ENCODE results near the gene MAP4K2.

DNA sequence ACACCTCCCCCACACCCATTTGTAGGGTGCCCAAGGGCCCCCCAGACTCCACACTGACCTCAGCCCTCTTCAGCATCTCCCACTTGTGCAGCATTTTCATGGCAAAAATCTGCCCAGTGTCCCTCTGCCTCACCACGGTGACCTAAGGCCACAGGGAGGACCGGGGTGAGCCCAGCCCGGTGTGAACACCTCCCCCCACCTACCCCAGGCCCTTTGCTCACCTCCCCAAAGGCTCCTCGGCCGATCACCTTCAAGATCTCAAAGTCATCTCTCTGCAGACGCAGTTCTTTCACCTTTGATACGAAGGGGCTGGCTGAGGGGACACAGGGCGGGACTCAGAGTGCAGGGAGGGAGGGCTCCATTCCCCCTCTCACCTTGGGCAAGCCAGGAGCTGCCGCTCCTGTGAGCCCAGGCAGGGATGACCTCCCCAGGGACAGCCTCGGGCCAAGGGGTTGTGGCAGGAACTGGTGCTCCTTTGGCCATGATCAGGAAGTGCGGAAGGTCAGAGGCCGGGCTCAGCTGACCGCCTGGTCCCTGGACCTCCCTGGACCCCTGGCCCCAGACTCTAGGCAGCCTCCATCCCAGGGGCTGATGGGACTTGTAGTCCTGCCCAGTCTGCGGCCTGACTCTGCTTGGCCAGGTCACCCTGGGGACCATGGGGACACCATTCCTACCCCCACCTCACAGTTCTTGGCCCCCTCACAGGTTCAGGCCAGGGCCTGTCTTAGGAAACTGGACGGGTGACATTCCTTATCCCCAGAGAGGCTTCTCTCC, 38.8 kb upstream of the MAP4K2 start:
- TF ChIP-seq, protein P1, sequence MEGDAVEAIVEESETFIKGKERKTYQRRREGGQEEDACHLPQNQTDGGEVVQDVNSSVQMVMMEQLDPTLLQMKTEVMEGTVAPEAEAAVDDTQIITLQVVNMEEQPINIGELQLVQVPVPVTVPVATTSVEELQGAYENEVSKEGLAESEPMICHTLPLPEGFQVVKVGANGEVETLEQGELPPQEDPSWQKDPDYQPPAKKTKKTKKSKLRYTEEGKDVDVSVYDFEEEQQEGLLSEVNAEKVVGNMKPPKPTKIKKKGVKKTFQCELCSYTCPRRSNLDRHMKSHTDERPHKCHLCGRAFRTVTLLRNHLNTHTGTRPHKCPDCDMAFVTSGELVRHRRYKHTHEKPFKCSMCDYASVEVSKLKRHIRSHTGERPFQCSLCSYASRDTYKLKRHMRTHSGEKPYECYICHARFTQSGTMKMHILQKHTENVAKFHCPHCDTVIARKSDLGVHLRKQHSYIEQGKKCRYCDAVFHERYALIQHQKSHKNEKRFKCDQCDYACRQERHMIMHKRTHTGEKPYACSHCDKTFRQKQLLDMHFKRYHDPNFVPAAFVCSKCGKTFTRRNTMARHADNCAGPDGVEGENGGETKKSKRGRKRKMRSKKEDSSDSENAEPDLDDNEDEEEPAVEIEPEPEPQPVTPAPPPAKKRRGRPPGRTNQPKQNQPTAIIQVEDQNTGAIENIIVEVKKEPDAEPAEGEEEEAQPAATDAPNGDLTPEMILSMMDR (conservative IDR thresholded peaks at IDR 0.05), result no peak
- no peak for TF ChIP-seq ZFX (IDR thresholded peaks at IDR 0.05)

All from C4-2B (cell line).